PC-3 (cell line): ENCODE results near the gene CRLF2.

Experiments used
- EZH2phosphoT487 ChIP-seq: fragments of 300-600 bp; sonication (generic); IDR thresholded peaks from 2 replicates; pipeline ENCODE4 v1.6.1; 2018; ENCODE audit warnings: mild to moderate bottlenecking, antibody characterized with exemption, low read length, borderline replicate concordance
- TF ChIP-seq, protein P1 (sequence below): fragments of 300-600 bp; sonication (generic); conservative IDR thresholded peaks from 2 replicates; pipeline ENCODE4 v1.5.1; 2017; ENCODE audit warnings: antibody characterized with exemption, low read depth, mild to moderate bottlenecking, low read length

DNA sequence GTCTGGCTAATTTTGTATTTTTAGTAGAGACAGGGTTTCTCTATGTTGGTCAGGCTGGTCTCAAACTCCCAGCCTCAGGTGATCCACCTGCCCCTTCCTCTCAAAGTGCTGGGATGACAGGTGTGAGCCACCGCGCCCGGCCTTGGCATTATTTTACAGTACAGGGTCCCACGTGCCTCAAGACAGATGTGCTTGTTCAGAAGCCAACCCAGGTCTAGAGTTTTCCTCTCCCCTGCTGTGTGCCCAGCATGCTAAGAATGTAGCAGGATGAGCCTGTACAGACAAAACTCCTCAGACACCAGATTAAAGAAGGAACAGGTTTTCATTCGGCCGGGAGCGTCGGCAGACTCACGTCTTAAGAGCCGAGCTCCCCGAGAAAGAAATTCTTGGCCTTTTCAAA, 42.2 kb downstream of the CRLF2 start:
- TF ChIP-seq, protein P1, sequence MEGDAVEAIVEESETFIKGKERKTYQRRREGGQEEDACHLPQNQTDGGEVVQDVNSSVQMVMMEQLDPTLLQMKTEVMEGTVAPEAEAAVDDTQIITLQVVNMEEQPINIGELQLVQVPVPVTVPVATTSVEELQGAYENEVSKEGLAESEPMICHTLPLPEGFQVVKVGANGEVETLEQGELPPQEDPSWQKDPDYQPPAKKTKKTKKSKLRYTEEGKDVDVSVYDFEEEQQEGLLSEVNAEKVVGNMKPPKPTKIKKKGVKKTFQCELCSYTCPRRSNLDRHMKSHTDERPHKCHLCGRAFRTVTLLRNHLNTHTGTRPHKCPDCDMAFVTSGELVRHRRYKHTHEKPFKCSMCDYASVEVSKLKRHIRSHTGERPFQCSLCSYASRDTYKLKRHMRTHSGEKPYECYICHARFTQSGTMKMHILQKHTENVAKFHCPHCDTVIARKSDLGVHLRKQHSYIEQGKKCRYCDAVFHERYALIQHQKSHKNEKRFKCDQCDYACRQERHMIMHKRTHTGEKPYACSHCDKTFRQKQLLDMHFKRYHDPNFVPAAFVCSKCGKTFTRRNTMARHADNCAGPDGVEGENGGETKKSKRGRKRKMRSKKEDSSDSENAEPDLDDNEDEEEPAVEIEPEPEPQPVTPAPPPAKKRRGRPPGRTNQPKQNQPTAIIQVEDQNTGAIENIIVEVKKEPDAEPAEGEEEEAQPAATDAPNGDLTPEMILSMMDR: no peak
- no peak for TF ChIP-seq EZH2phosphoT487
